Measurements from ENCODE around the gene TBCA.

The TBCA gene

GRCh38 chr5:77642738-77643653, 133.1 kb downstream of the TBCA start:
- DNase-seq (ENCODE audit: low read depth): no peak

- DNase-seq (ENCODE audit: low read depth): no peak
These were observed 134.0 kb downstream of the TBCA start for GRCh38 chr5:77641963-77642737.

GRCh38 chr5:77641397-77641943, 134.7 kb downstream of the TBCA start:
- DNase-seq (ENCODE audit: low read depth): no peak

Data from stimulated activated CD8-positive, alpha-beta memory T cell treated with anti-CD3 and anti-CD28 coated beads, Interleukin-15, amount 100 ng/mL, for 1 hour (primary cell).